ENCODE data around the gene MAP7. TPM values are rescaled to one million over a fixed set of nuclear protein-coding genes. Genes with fewer than 3 reads are reported as not detected.

The MAP7 gene
- polyA plus RNA-seq, 1 donor = 37.2 TPM

DNA sequence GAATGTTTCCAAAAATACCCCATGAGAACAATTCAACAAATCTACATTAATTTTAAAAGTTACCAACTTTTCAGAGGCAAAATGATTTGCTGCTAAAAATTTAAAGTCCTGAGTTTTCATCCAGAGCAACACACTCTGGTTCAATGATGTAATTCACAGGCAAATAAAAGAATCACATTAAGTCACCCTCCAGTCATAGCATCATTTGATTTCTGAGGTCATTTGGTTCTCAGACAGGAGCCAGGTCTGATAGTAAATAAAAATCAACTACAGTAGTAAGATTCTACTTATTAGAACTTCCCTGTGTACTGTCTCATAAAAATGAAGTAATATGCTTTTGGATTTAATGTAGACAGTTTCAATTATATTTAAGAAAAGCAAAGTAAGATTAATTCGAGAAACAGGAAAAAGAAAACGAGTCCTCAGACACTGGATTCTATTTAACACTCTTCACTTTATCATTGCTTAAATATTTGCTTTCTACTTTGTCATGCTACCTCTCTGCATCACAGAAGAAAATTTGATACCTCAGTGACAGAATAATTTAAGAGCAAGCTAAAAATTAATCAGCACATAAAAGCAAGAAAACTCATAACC is 25.8 kb downstream of the MAP7 start:
- H3K36me3 ChIP-seq (ENCODE audit: control insufficient read depth, insufficient read depth, low read length) = peaks cover 2% of the 10 kb centered on the region
- H3K9me3 ChIP-seq (ENCODE audit: control insufficient read depth, low read depth, low read length) = no peaks in the 10 kb centered on the region
- H3K4me3 ChIP-seq (ENCODE audit: low read length) = no peak overlapping the region
- no peak for DNase-seq
- no peaks in the 10 kb centered on the region for H3K27me3 ChIP-seq (ENCODE audit: control insufficient read depth, insufficient read depth, low read length)
- no peak overlapping the region for H3K27ac ChIP-seq (ENCODE audit: low read length)
- 50% methylated on average over 2 of the region's 2 CpGs for WGBS (ENCODE audit: insufficient coverage, low lambda C conversion rate)
- H3K4me1 ChIP-seq (ENCODE audit: control insufficient read depth, insufficient read depth, low read length) = peaks cover 17% of the 10 kb centered on the region

DNA sequence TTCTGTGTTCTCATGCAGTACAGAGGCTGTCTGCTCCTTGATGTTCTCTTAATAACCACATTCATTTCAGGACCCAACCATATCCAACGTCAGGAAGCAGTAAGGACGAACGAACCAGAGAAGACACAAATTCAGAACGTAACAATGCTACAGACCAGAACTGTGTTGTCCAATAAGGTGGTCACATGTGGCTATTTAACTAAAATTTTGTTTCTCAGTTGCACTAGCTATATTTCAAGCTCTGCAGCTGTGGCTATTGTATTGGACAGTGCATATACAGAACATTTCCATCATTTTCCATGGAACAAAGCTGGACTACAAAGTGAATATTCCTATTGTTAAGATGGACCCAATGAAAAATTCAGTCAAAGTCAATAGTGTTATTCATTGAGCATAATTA is 27.0 kb downstream of the MAP7 start:
- Histone ChIP-seq H3K27ac (ENCODE audit: low read length) (no peak overlapping the region), H3K9me3 (ENCODE audit: control insufficient read depth, low read depth, low read length) (no peaks in the 10 kb centered on the region), H3K27me3 (ENCODE audit: control insufficient read depth, insufficient read depth, low read length) (no peaks in the 10 kb centered on the region), H3K4me1 (ENCODE audit: control insufficient read depth, insufficient read depth, low read length) (peaks cover 17% of the 10 kb centered on the region), H3K4me3 (ENCODE audit: low read length) (no peak overlapping the region), H3K36me3 (ENCODE audit: control insufficient read depth, insufficient read depth, low read length) (peaks cover 2% of the 10 kb centered on the region)
- no CpG with 5 or more reads among the region's 4 CpGs for WGBS (ENCODE audit: insufficient coverage, low lambda C conversion rate)
- DNase-seq = no peak

DNA sequence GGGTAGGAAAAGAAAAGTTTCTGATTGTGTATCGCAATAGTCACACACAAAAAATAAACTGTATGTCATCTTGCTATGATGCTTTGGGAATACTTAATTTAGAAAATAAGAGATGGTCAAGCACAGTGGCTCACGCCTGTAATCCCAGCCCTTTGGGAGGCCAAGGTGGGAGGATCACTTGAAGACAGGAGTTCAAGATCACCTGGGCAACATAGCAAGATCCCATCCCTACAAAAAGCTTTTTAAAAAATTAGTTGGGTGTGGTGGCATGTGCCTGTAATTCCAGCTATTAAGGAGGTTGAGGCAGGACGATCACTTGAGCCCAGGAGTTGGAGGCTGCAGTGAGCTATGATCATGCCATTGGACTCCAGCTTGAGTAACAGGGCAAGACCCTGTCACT is 27.6 kb downstream of the MAP7 start:
- H3K4me1 ChIP-seq (ENCODE audit: control insufficient read depth, insufficient read depth, low read length) = peaks cover 17% of the 10 kb centered on the region
- peaks cover 2% of the 10 kb centered on the region for H3K36me3 ChIP-seq (ENCODE audit: control insufficient read depth, insufficient read depth, low read length)
- WGBS (ENCODE audit: insufficient coverage, low lambda C conversion rate) = 100% methylated on average over 2 of the region's 3 CpGs

DNA sequence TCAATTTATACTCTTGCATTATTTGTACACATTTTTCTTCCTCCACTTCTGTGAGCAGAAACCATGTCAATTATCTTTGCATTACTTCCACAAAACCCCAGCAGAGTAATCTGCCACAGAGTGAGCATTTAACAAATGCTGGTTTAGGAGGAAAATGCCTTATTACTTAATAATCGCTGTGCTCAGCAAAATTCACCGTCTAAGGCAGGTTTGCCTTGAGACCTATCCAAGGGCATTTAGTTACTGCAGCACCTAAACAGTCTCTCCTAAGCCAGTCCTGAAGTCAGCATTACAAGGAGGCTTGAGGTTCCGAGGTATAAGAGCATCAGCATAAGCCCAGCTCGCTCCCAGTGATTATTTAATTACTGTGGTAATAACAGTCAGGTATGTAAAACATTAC is 28.3 kb downstream of the MAP7 start:
- no CpG with 5 or more reads among the region's 4 CpGs for WGBS (ENCODE audit: insufficient coverage, low lambda C conversion rate)
- Histone ChIP-seq H3K27ac (ENCODE audit: low read length) (peak overlapping the region; percentile 2), H3K4me1 (ENCODE audit: control insufficient read depth, insufficient read depth, low read length) (peaks cover 17% of the 10 kb centered on the region), H3K36me3 (ENCODE audit: control insufficient read depth, insufficient read depth, low read length) (peaks cover 2% of the 10 kb centered on the region), H3K4me3 (ENCODE audit: low read length) (no peak overlapping the region), H3K9me3 (ENCODE audit: control insufficient read depth, low read depth, low read length) (no peaks in the 10 kb centered on the region), H3K27me3 (ENCODE audit: control insufficient read depth, insufficient read depth, low read length) (no peaks in the 10 kb centered on the region)
- DNase-seq = no peak

More for the DNA sequence above, 27.6 kb downstream of the MAP7 start:
- no peaks in the 10 kb centered on the region for H3K27me3 ChIP-seq (ENCODE audit: control insufficient read depth, insufficient read depth, low read length)
- no peak overlapping the region for H3K4me3 ChIP-seq (ENCODE audit: low read length)
- no peak overlapping the region for H3K27ac ChIP-seq (ENCODE audit: low read length)
- no peaks in the 10 kb centered on the region for H3K9me3 ChIP-seq (ENCODE audit: control insufficient read depth, low read depth, low read length)
- no peak for DNase-seq

DNA sequence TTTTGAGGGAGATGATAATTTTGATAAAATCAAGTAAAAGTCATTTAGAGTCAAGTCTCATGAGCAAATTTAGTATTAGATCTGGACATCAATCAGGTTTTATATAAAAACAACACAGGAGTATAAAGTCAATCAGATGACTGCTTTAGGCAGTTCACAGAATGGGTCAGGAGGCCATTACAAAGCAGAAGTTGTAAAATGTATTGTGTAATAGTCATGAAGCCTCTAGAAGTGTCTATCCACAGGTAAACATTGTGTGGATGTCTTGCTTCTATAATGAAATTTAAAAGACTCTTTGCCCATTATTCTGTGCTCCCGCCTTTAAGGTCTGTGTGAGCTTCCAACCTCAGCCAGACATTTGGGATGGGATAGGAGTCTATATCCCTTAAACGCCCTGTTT is 28.8 kb downstream of the MAP7 start:
- Histone ChIP-seq H3K9me3 (ENCODE audit: control insufficient read depth, low read depth, low read length) (no peaks in the 10 kb centered on the region), H3K4me3 (ENCODE audit: low read length) (no peak overlapping the region), H3K4me1 (ENCODE audit: control insufficient read depth, insufficient read depth, low read length) (peaks cover 17% of the 10 kb centered on the region), H3K27ac (ENCODE audit: low read length) (peak overlapping the region; percentile 2), H3K27me3 (ENCODE audit: control insufficient read depth, insufficient read depth, low read length) (no peaks in the 10 kb centered on the region), H3K36me3 (ENCODE audit: control insufficient read depth, insufficient read depth, low read length) (peaks cover 2% of the 10 kb centered on the region)
- 100% methylated on average over 1 of the region's 2 CpGs for WGBS (ENCODE audit: insufficient coverage, low lambda C conversion rate)
- DNase-seq = peak in 1 of 2 donors; percentile 38

DNA sequence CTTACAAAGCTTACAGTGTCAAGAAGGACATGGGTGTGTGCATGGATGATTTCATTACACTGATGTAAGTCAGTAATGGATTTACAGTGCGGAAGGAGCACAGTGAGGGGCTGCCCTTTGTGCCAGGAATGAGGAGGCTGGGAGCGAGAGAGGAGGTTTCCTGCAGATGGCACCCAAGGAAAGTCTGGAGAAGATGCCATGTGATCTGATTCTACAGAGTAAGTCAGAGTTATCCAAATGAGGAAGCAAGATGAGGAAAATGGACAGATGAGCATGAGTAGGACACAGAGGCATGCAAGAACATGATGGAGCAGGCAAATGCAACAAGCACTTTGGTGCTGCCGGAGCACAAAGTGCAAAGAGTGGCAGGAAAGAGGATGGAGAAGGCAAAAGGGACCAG is 29.7 kb downstream of the MAP7 start:
- H3K4me1 ChIP-seq (ENCODE audit: control insufficient read depth, insufficient read depth, low read length) = peaks cover 17% of the 10 kb centered on the region
- no peak overlapping the region for H3K4me3 ChIP-seq (ENCODE audit: low read length)
- WGBS (ENCODE audit: insufficient coverage, low lambda C conversion rate) = no CpG with 5 or more reads among the region's 3 CpGs
- no peaks in the 10 kb centered on the region for H3K27me3 ChIP-seq (ENCODE audit: control insufficient read depth, insufficient read depth, low read length)
- DNase-seq = no peak
- H3K27ac ChIP-seq (ENCODE audit: low read length) = no peak overlapping the region
- no peaks in the 10 kb centered on the region for H3K9me3 ChIP-seq (ENCODE audit: control insufficient read depth, low read depth, low read length)
- peaks cover 2% of the 10 kb centered on the region for H3K36me3 ChIP-seq (ENCODE audit: control insufficient read depth, insufficient read depth, low read length)

DNA sequence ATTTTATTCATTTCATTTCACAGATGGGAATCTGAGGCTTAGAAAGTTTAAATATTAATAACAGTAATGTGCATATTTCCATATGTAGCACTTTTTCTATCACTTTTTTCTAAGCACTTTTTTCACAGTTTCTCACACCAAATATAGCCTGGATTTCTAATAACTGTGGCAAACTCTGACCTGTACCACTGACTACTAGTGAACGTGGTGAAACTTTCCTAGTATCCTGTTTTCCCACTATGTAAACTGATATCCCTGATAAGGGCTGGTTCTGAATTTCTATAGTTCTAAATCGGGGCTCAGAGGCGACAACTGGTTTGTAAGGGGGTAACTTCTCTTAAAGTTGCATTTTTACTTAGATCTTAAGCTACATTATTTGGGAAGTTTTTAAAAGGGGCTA is 32.6 kb downstream of the MAP7 start:
- no peaks in the 10 kb centered on the region for H3K9me3 ChIP-seq (ENCODE audit: control insufficient read depth, low read depth, low read length)
- H3K27ac ChIP-seq (ENCODE audit: low read length) = no peak overlapping the region
- no peak overlapping the region for H3K4me3 ChIP-seq (ENCODE audit: low read length)
- H3K27me3 ChIP-seq (ENCODE audit: control insufficient read depth, insufficient read depth, low read length) = no peaks in the 10 kb centered on the region
- DNase-seq = no peak
- peaks cover 7% of the 10 kb centered on the region for H3K36me3 ChIP-seq (ENCODE audit: control insufficient read depth, insufficient read depth, low read length)
- WGBS (ENCODE audit: insufficient coverage, low lambda C conversion rate) = no CpG with 5 or more reads among the region's 3 CpGs
- peaks cover 17% of the 10 kb centered on the region for H3K4me1 ChIP-seq (ENCODE audit: control insufficient read depth, insufficient read depth, low read length)

DNA sequence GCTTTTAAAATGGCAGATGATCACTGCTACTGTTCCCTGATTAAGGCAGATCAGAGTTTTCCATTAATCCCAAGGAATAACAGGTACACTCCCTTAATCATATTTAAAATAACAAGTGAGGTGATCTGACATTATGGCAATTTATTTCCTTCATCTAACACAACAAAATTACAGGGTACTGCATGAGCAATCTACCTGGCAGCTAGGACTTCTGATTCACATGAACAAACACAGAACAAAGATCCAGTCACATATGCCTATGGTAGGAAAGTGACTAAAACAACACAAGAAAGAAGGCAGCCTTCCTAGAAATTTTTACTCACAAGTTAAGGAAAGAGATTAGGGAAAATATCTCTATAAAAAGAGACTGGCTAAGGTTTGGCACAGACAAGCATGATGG is 33.2 kb downstream of the MAP7 start:
- Histone ChIP-seq H3K27ac (ENCODE audit: low read length) (no peak overlapping the region), H3K4me1 (ENCODE audit: control insufficient read depth, insufficient read depth, low read length) (peaks cover 18% of the 10 kb centered on the region), H3K36me3 (ENCODE audit: control insufficient read depth, insufficient read depth, low read length) (peaks cover 7% of the 10 kb centered on the region), H3K9me3 (ENCODE audit: control insufficient read depth, low read depth, low read length) (no peaks in the 10 kb centered on the region), H3K27me3 (ENCODE audit: control insufficient read depth, insufficient read depth, low read length) (no peaks in the 10 kb centered on the region), H3K4me3 (ENCODE audit: low read length) (no peak overlapping the region)
- no peak for DNase-seq

DNA sequence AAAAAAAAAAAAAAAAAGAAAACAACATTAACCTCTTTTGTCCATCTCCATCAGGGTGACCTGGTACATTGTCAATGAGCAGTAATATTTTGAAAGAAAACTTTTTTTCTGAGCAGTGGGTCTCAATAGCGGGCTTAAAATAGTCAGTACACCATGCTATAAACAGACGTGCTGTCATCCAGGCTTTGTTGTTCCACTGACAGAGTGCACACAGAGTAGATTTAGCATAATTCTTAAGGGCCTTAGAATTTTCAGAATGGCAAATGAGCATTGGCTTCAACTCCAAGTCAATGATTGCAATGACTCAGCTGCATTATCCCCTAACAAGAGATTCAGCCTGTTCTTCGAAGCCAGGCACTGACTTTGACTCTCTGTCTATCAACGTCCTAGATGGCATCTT is 35.6 kb downstream of the MAP7 start:
- Histone ChIP-seq H3K36me3 (ENCODE audit: control insufficient read depth, insufficient read depth, low read length) (peaks cover 5% of the 10 kb centered on the region), H3K4me1 (ENCODE audit: control insufficient read depth, insufficient read depth, low read length) (peaks cover 9% of the 10 kb centered on the region), H3K4me3 (ENCODE audit: low read length) (no peak overlapping the region), H3K27me3 (ENCODE audit: control insufficient read depth, insufficient read depth, low read length) (no peaks in the 10 kb centered on the region), H3K9me3 (ENCODE audit: control insufficient read depth, low read depth, low read length) (no peaks in the 10 kb centered on the region), H3K27ac (ENCODE audit: low read length) (no peak overlapping the region)
- DNase-seq = no peak
- WGBS (ENCODE audit: insufficient coverage, low lambda C conversion rate) = 100% methylated on average over 1 of the region's 4 CpGs

DNA sequence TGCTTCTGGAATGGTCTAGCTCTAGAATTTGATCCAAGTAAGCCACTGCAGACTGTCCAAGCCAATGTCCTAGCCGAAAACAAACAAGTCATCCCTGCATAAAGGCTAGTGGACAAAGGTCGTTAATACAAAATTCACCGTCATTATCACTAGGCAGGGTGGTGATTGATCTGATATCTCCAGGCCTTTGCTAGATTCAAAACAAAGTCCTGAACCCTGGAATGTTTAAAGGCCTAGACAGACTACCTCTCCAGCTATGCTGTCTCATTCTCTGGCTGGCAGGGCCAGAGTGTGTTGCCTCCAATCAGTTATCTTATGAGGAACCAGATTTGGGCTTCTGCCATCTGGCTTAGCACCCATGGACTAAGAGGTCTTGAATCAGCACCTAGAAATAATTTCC is 38.3 kb downstream of the MAP7 start:
- Histone ChIP-seq H3K4me1 (ENCODE audit: control insufficient read depth, insufficient read depth, low read length) (peaks cover 14% of the 10 kb centered on the region), H3K27ac (ENCODE audit: low read length) (no peak overlapping the region), H3K9me3 (ENCODE audit: control insufficient read depth, low read depth, low read length) (no peaks in the 10 kb centered on the region), H3K4me3 (ENCODE audit: low read length) (no peak overlapping the region), H3K36me3 (ENCODE audit: control insufficient read depth, insufficient read depth, low read length) (peaks cover 5% of the 10 kb centered on the region), H3K27me3 (ENCODE audit: control insufficient read depth, insufficient read depth, low read length) (no peaks in the 10 kb centered on the region)
- no peak for DNase-seq
- no CpG with 5 or more reads among the region's 3 CpGs for WGBS (ENCODE audit: insufficient coverage, low lambda C conversion rate)

DNA sequence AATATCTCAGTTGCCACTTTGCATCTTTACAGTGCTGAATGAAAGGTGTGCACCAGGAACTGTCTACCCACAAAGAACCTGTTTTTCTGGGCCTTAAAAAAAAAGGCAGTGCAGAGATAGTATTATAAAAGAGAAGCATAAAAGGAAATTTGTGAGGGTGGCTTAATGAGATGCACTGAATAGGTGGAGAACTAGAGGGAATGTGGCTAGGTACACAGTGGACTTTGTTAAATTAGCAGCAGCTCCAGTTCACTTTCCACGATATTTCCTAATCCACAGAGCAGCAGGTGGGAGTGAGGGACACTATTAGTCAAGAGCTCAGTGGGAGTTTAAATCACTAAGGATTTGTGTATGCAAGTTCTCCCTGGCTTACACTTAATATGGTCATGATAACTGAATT is 38.8 kb downstream of the MAP7 start:
- WGBS (ENCODE audit: insufficient coverage, low lambda C conversion rate) = no CpG with 5 or more reads among the region's 1 CpG
- Histone ChIP-seq H3K4me1 (ENCODE audit: control insufficient read depth, insufficient read depth, low read length) (peaks cover 14% of the 10 kb centered on the region), H3K36me3 (ENCODE audit: control insufficient read depth, insufficient read depth, low read length) (peaks cover 5% of the 10 kb centered on the region), H3K27ac (ENCODE audit: low read length) (no peak overlapping the region), H3K9me3 (ENCODE audit: control insufficient read depth, low read depth, low read length) (no peaks in the 10 kb centered on the region), H3K27me3 (ENCODE audit: control insufficient read depth, insufficient read depth, low read length) (no peaks in the 10 kb centered on the region), H3K4me3 (ENCODE audit: low read length) (no peak overlapping the region)
- DNase-seq = no peak
